GM23338 (cell line): Measurements from ENCODE around the gene CHMP4B. TPM values are rescaled to one million over a fixed set of nuclear protein-coding genes. Genes with fewer than 3 reads are reported as not detected.

ENCODE experiments used
- ATAC-seq: fragments of 200-7000 bp; cut with Tn5 transposase; 3 replicates; pipeline ENCODE4 v1.9.1; 2020
- DNase-seq: peaks from one replicate; pipeline ENCODE4 v3.0.0-alpha.2; 2015; ENCODE audit warnings: low spot score
- H2AFZ ChIP-seq: fragments of 200-600 bp; sonication (generic); 2 replicates; pipeline ENCODE4 v1.8.0; 2016; ENCODE audit warnings: antibody characterized with exemption, mild to moderate bottlenecking, moderate library complexity
- H3F3A ChIP-seq: fragments of 200-600 bp; sonication (generic); replicated peaks from 2 replicates; pipeline ENCODE4 v1.8.0; 2017; ENCODE audit warnings: antibody characterized with exemption, mixed run types, low read depth
- H3K27ac ChIP-seq: fragments of 200-600 bp; sonication (generic); 2 replicates; pipeline ENCODE4 v1.6.1; 2016; ENCODE audit warnings: low read depth
- H3K27me3 ChIP-seq: fragments of 200-600 bp; sonication (generic); 2 replicates; pipeline ENCODE4 v1.8.0; 2016; ENCODE audit warnings: mild to moderate bottlenecking, mixed run types, moderate library complexity; ENCODE audit not compliant: insufficient read depth
- H3K36me3 ChIP-seq: fragments of 200-600 bp; sonication (generic); 2 replicates; pipeline ENCODE4 v1.8.0; 2016; ENCODE audit warnings: mild to moderate bottlenecking; ENCODE audit not compliant: insufficient read depth
- H3K4me1 ChIP-seq: fragments of 200-600 bp; sonication (generic); 2 replicates; pipeline ENCODE4 v1.8.0; 2016; ENCODE audit warnings: mild to moderate bottlenecking, moderate library complexity; ENCODE audit not compliant: insufficient read depth
- H3K4me2 ChIP-seq: fragments of 200-600 bp; sonication (generic); 2 replicates; pipeline ENCODE4 v1.7.1; 2017; ENCODE audit warnings: mixed run types
- H3K4me3 ChIP-seq: fragments of 200-600 bp; sonication (generic); 2 replicates; pipeline ENCODE4 v1.6.1; 2016; ENCODE audit warnings: mixed run types
- H3K79me2 ChIP-seq: fragments of 200-600 bp; sonication (generic); replicated peaks from 2 replicates; pipeline ENCODE4 v1.8.0; 2017; ENCODE audit warnings: mild to moderate bottlenecking; ENCODE audit not compliant: insufficient read depth
- H3K9me2 ChIP-seq: fragments of 200-600 bp; sonication (generic); 2 replicates; pipeline ENCODE4 v1.8.0; 2017; ENCODE audit not compliant: insufficient read depth
- H4K20me1 ChIP-seq: fragments of 200-600 bp; sonication (generic); replicated peaks from 2 replicates; pipeline ENCODE4 v1.8.0; 2017; ENCODE audit warnings: mild to moderate bottlenecking; ENCODE audit not compliant: insufficient read depth
- H3K27ac Mint-ChIP-seq: 2 replicates; pipeline ENCODE4 v1.8.0; 2020; ENCODE audit warnings: inconsistent platforms, mild to moderate bottlenecking, moderate library complexity, mixed read lengths
- H3K27me3 Mint-ChIP-seq: 3 replicates; pipeline ENCODE4 v1.8.0; 2022; ENCODE audit warnings: low read depth, mild to moderate bottlenecking, moderate library complexity, mixed read lengths, inconsistent platforms; ENCODE audit not compliant: insufficient read depth, poor library complexity
- H3K36me3 Mint-ChIP-seq: 3 replicates; pipeline ENCODE4 v1.8.0; 2021; ENCODE audit warnings: low read depth, mild to moderate bottlenecking, inconsistent platforms, moderate library complexity, mixed read lengths
- H3K4me1 Mint-ChIP-seq: 3 replicates; pipeline ENCODE4 v1.8.0; 2020; ENCODE audit warnings: mild to moderate bottlenecking, inconsistent platforms, mixed read lengths
- H3K4me3 Mint-ChIP-seq: 3 replicates; pipeline ENCODE4 v1.8.0; 2021; ENCODE audit warnings: moderate library complexity, mild to moderate bottlenecking, inconsistent platforms, mixed read lengths
- H3K9me3 Mint-ChIP-seq: 3 replicates; pipeline ENCODE4 v1.8.0; 2020; ENCODE audit warnings: moderate library complexity, mild to moderate bottlenecking, inconsistent platforms, mixed read lengths
- CREB1 ChIP-seq: fragments of 250-450 bp; sonication (Bioruptor Pico); IDR thresholded peaks from 2 replicates; pipeline ENCODE4 v1.5.0; 2020; ENCODE audit warnings: low read depth, mild to moderate bottlenecking, moderate library complexity
- EZH2 ChIP-seq: fragments of 200-600 bp; sonication (generic); IDR thresholded peaks from one replicate; pipeline ENCODE4 v1.8.0; 2017; ENCODE audit warnings: antibody characterized with exemption, mild to moderate bottlenecking, low read depth; ENCODE audit not compliant: unreplicated experiment
- EZH2phosphoT487 ChIP-seq: fragments of 200-600 bp; sonication (generic); IDR thresholded peaks from one replicate; pipeline ENCODE4 v1.8.1; 2018; ENCODE audit warnings: antibody characterized with exemption; ENCODE audit not compliant: unreplicated experiment
- JUNB ChIP-seq: IDR thresholded peaks from one replicate; pipeline ENCODE4 v1.6.1; 2016; ENCODE audit warnings: antibody characterized with exemption; ENCODE audit not compliant: unreplicated experiment
- NANOG ChIP-seq: IDR thresholded peaks from 2 replicates; pipeline ENCODE4 v1.6.1; 2016; ENCODE audit warnings: antibody characterized with exemption, borderline replicate concordance
- POLR2AphosphoS5 ChIP-seq: IDR thresholded peaks from 2 replicates; pipeline ENCODE4 v1.6.1; 2016; ENCODE audit warnings: antibody characterized with exemption, low read depth
- STAT1 ChIP-seq: IDR thresholded peaks from one replicate; pipeline ENCODE4 v1.6.1; 2016; ENCODE audit warnings: antibody characterized with exemption; ENCODE audit not compliant: unreplicated experiment
- ZNF114 ChIP-seq: fragments of 250-450 bp; sonication (Bioruptor Pico); IDR thresholded peaks from 2 replicates; pipeline ENCODE4 v1.5.0; 2020; ENCODE audit warnings: mild to moderate bottlenecking, moderate library complexity
- ZNF331 ChIP-seq: fragments of 250-450 bp; sonication (Bioruptor Pico); IDR thresholded peaks from 2 replicates; pipeline ENCODE4 v1.5.0; 2020; ENCODE audit warnings: low read depth, mild to moderate bottlenecking, moderate library complexity
- polyA plus RNA-seq: library from polyadenylated mRNA; unstranded; fragments of >200 nt; fragmentation: Nextera tagmentation; extraction: Ambion mirVana; gene quantifications from 2 replicates; pipeline ENCODE4 v1.2.1, GENCODE V29; 2016
- total RNA-seq: library from RNA; depleted of rRNA; stranded (reverse); fragments of >200 nt; shearing (Covaris generic); gene quantifications from 2 replicates; pipeline ENCODE4 v1.2.3, GENCODE V29; 2014
- TF ChIP-seq, protein P1 (sequence below): IDR thresholded peaks from one replicate; pipeline ENCODE4 v1.6.1; 2018; ENCODE audit warnings: antibody characterized with exemption; ENCODE audit not compliant: unreplicated experiment
- TF ChIP-seq, protein P2 (sequence below): IDR thresholded peaks from 2 replicates; pipeline ENCODE4 v1.6.1; 2016; ENCODE audit warnings: antibody characterized with exemption
- TF ChIP-seq, protein P3 (sequence below): fragments of 250-450 bp; sonication (Bioruptor Pico); IDR thresholded peaks from 2 replicates; pipeline ENCODE4 v1.5.0; 2020; ENCODE audit warnings: mild to moderate bottlenecking, moderate library complexity
- TF ChIP-seq, protein P4 (sequence below), 2 experiments: fragments of 200-600 bp in 1 of 2; sonication (generic) in 1 of 2; conservative IDR thresholded peaks; 2 replicates each; pipeline versions ENCODE4 v1.5.1 to v1.6.1; 2016 to 2017; ENCODE audit warnings: antibody characterized with exemption in 2 of 2, low read depth in 2 of 2, mild to moderate bottlenecking in 2 of 2, moderate library complexity in 1 of 2

CHMP4B gene
- total and polyA plus RNA-seq, 2 experiments from 2014 or later: 14.5 to 49.3 TPM

DNA sequence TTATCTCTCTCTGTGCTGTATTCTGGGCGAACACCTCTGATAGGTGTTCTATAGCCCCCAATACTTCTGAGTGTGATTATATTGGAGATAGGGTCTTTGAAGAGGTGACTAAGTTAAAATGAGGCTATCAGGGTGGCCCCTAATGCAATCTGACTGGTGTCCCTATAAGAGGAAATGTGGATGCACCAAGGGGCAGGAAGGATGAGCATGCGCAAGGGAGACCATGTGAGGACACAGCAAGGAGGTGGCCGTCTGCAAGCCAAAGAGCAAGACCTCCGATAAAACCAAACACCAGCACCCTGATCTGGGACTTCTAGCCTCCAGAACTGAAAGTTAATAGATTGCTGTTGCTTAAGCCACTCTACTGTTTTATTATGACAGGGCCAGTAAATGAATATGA lies 69.2 kb downstream of the CHMP4B start:
- DNase-seq: no peak
- Histone ChIP-seq H3K27ac (no peak overlapping the region), H3F3A (no peaks in the 10 kb centered on the region), H2AFZ (no peak overlapping the region), H4K20me1 (no peaks in the 10 kb centered on the region), H3K9me2 (no peaks in the 10 kb centered on the region), H3K36me3 (no peaks in the 10 kb centered on the region), H3K4me2 (no peak overlapping the region), H3K79me2 (no peaks in the 10 kb centered on the region), H3K4me3 (no peak overlapping the region), H3K27me3 (no peaks in the 10 kb centered on the region), H3K4me1 (no peaks in the 10 kb centered on the region)
- Mint-ChIP-seq H3K27me3 (peaks cover 17% of the 10 kb centered on the region), H3K27ac (no peak overlapping the region), H3K4me1 (no peaks in the 10 kb centered on the region), H3K36me3 (no peaks in the 10 kb centered on the region; the same call in 2 of the 3 replicates), H3K4me3 (no peak overlapping the region), H3K9me3 (peaks cover 17% of the 10 kb centered on the region)
- TF ChIP-seq ZNF331 (CRISPR knock-in tag) (no peak), JUNB (no peak), EZH2phosphoT487 (no peak), STAT1 (no peak), CREB1 (CRISPR knock-in tag) (no peak), POLR2AphosphoS5 (no peak), NANOG (no peak), EZH2 (no peak), ZNF114 (no peak)
- TF ChIP-seq, protein P1, sequence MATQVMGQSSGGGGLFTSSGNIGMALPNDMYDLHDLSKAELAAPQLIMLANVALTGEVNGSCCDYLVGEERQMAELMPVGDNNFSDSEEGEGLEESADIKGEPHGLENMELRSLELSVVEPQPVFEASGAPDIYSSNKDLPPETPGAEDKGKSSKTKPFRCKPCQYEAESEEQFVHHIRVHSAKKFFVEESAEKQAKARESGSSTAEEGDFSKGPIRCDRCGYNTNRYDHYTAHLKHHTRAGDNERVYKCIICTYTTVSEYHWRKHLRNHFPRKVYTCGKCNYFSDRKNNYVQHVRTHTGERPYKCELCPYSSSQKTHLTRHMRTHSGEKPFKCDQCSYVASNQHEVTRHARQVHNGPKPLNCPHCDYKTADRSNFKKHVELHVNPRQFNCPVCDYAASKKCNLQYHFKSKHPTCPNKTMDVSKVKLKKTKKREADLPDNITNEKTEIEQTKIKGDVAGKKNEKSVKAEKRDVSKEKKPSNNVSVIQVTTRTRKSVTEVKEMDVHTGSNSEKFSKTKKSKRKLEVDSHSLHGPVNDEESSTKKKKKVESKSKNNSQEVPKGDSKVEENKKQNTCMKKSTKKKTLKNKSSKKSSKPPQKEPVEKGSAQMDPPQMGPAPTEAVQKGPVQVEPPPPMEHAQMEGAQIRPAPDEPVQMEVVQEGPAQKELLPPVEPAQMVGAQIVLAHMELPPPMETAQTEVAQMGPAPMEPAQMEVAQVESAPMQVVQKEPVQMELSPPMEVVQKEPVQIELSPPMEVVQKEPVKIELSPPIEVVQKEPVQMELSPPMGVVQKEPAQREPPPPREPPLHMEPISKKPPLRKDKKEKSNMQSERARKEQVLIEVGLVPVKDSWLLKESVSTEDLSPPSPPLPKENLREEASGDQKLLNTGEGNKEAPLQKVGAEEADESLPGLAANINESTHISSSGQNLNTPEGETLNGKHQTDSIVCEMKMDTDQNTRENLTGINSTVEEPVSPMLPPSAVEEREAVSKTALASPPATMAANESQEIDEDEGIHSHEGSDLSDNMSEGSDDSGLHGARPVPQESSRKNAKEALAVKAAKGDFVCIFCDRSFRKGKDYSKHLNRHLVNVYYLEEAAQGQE: no peak
- TF ChIP-seq, protein P2, sequence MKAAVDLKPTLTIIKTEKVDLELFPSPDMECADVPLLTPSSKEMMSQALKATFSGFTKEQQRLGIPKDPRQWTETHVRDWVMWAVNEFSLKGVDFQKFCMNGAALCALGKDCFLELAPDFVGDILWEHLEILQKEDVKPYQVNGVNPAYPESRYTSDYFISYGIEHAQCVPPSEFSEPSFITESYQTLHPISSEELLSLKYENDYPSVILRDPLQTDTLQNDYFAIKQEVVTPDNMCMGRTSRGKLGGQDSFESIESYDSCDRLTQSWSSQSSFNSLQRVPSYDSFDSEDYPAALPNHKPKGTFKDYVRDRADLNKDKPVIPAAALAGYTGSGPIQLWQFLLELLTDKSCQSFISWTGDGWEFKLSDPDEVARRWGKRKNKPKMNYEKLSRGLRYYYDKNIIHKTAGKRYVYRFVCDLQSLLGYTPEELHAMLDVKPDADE: no peak
- TF ChIP-seq, protein P3, sequence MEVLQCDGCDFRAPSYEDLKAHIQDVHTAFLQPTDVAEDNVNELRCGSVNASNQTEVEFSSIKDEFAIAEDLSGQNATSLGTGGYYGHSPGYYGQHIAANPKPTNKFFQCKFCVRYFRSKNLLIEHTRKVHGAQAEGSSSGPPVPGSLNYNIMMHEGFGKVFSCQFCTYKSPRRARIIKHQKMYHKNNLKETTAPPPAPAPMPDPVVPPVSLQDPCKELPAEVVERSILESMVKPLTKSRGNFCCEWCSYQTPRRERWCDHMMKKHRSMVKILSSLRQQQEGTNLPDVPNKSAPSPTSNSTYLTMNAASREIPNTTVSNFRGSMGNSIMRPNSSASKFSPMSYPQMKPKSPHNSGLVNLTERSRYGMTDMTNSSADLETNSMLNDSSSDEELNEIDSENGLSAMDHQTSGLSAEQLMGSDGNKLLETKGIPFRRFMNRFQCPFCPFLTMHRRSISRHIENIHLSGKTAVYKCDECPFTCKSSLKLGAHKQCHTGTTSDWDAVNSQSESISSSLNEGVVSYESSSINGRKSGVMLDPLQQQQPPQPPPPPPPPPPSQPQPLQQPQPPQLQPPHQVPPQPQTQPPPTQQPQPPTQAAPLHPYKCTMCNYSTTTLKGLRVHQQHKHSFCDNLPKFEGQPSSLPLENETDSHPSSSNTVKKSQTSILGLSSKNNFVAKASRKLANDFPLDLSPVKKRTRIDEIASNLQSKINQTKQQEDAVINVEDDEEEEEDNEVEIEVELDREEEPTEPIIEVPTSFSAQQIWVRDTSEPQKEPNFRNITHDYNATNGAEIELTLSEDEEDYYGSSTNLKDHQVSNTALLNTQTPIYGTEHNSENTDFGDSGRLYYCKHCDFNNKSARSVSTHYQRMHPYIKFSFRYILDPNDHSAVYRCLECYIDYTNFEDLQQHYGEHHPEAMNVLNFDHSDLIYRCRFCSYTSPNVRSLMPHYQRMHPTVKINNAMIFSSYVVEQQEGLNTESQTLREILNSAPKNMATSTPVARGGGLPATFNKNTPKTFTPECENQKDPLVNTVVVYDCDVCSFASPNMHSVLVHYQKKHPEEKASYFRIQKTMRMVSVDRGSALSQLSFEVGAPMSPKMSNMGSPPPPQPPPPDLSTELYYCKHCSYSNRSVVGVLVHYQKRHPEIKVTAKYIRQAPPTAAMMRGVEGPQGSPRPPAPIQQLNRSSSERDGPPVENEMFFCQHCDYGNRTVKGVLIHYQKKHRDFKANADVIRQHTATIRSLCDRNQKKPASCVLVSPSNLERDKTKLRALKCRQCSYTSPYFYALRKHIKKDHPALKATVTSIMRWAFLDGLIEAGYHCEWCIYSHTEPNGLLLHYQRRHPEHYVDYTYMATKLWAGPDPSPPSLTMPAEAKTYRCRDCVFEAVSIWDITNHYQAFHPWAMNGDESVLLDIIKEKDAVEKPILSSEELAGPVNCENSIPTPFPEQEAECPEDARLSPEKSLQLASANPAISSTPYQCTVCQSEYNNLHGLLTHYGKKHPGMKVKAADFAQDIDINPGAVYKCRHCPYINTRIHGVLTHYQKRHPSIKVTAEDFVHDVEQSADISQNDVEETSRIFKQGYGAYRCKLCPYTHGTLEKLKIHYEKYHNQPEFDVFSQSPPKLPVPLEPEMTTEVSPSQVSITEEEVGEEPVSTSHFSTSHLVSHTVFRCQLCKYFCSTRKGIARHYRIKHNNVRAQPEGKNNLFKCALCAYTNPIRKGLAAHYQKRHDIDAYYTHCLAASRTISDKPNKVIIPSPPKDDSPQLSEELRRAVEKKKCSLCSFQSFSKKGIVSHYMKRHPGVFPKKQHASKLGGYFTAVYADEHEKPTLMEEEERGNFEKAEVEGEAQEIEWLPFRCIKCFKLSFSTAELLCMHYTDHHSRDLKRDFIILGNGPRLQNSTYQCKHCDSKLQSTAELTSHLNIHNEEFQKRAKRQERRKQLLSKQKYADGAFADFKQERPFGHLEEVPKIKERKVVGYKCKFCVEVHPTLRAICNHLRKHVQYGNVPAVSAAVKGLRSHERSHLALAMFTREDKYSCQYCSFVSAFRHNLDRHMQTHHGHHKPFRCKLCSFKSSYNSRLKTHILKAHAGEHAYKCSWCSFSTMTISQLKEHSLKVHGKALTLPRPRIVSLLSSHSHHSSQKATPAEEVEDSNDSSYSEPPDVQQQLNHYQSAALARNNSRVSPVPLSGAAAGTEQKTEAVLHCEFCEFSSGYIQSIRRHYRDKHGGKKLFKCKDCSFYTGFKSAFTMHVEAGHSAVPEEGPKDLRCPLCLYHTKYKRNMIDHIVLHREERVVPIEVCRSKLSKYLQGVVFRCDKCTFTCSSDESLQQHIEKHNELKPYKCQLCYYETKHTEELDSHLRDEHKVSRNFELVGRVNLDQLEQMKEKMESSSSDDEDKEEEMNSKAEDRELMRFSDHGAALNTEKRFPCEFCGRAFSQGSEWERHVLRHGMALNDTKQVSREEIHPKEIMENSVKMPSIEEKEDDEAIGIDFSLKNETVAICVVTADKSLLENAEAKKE (CRISPR knock-in tag): no peak
- TF ChIP-seq, protein P4, sequence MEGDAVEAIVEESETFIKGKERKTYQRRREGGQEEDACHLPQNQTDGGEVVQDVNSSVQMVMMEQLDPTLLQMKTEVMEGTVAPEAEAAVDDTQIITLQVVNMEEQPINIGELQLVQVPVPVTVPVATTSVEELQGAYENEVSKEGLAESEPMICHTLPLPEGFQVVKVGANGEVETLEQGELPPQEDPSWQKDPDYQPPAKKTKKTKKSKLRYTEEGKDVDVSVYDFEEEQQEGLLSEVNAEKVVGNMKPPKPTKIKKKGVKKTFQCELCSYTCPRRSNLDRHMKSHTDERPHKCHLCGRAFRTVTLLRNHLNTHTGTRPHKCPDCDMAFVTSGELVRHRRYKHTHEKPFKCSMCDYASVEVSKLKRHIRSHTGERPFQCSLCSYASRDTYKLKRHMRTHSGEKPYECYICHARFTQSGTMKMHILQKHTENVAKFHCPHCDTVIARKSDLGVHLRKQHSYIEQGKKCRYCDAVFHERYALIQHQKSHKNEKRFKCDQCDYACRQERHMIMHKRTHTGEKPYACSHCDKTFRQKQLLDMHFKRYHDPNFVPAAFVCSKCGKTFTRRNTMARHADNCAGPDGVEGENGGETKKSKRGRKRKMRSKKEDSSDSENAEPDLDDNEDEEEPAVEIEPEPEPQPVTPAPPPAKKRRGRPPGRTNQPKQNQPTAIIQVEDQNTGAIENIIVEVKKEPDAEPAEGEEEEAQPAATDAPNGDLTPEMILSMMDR (conservative IDR thresholded peaks at IDR 0.05; ENCODE audit: low read depth in 2 of 2): no peak
- ATAC-seq: no peak
